GM23338 (cell line): ENCODE data around the gene LDB3. TPM values are rescaled to one million over a fixed set of nuclear protein-coding genes. Genes with fewer than 3 reads are reported as not detected.
A peak's percentile ranks its signal among the peaks of the same experiment; 100 is the strongest.

Source experiments
- ATAC-seq: fragments of 200-7000 bp; cut with Tn5 transposase; 3 replicates; pipeline ENCODE4 v1.9.1; 2020
- DNase-seq: peaks from one replicate; pipeline ENCODE4 v3.0.0-alpha.2; 2015; ENCODE audit warnings: low spot score
- H2AFZ ChIP-seq: fragments of 200-600 bp; sonication (generic); 2 replicates; pipeline ENCODE4 v1.8.0; 2016; ENCODE audit warnings: antibody characterized with exemption, mild to moderate bottlenecking, moderate library complexity
- H3F3A ChIP-seq: fragments of 200-600 bp; sonication (generic); replicated peaks from 2 replicates; pipeline ENCODE4 v1.8.0; 2017; ENCODE audit warnings: antibody characterized with exemption, mixed run types, low read depth
- H3K27ac ChIP-seq: fragments of 200-600 bp; sonication (generic); 2 replicates; pipeline ENCODE4 v1.6.1; 2016; ENCODE audit warnings: low read depth
- H3K27me3 ChIP-seq: fragments of 200-600 bp; sonication (generic); 2 replicates; pipeline ENCODE4 v1.8.0; 2016; ENCODE audit warnings: mild to moderate bottlenecking, mixed run types, moderate library complexity; ENCODE audit not compliant: insufficient read depth
- H3K36me3 ChIP-seq: fragments of 200-600 bp; sonication (generic); 2 replicates; pipeline ENCODE4 v1.8.0; 2016; ENCODE audit warnings: mild to moderate bottlenecking; ENCODE audit not compliant: insufficient read depth
- H3K4me1 ChIP-seq: fragments of 200-600 bp; sonication (generic); 2 replicates; pipeline ENCODE4 v1.8.0; 2016; ENCODE audit warnings: mild to moderate bottlenecking, moderate library complexity; ENCODE audit not compliant: insufficient read depth
- H3K4me2 ChIP-seq: fragments of 200-600 bp; sonication (generic); 2 replicates; pipeline ENCODE4 v1.7.1; 2017; ENCODE audit warnings: mixed run types
- H3K4me3 ChIP-seq: fragments of 200-600 bp; sonication (generic); 2 replicates; pipeline ENCODE4 v1.6.1; 2016; ENCODE audit warnings: mixed run types
- H3K79me2 ChIP-seq: fragments of 200-600 bp; sonication (generic); replicated peaks from 2 replicates; pipeline ENCODE4 v1.8.0; 2017; ENCODE audit warnings: mild to moderate bottlenecking; ENCODE audit not compliant: insufficient read depth
- H3K9me2 ChIP-seq: fragments of 200-600 bp; sonication (generic); 2 replicates; pipeline ENCODE4 v1.8.0; 2017; ENCODE audit not compliant: insufficient read depth
- H4K20me1 ChIP-seq: fragments of 200-600 bp; sonication (generic); replicated peaks from 2 replicates; pipeline ENCODE4 v1.8.0; 2017; ENCODE audit warnings: mild to moderate bottlenecking; ENCODE audit not compliant: insufficient read depth
- H3K27ac Mint-ChIP-seq: 2 replicates; pipeline ENCODE4 v1.8.0; 2020; ENCODE audit warnings: inconsistent platforms, mild to moderate bottlenecking, moderate library complexity, mixed read lengths
- H3K27me3 Mint-ChIP-seq: 3 replicates; pipeline ENCODE4 v1.8.0; 2022; ENCODE audit warnings: low read depth, mild to moderate bottlenecking, moderate library complexity, mixed read lengths, inconsistent platforms; ENCODE audit not compliant: insufficient read depth, poor library complexity
- H3K36me3 Mint-ChIP-seq: 3 replicates; pipeline ENCODE4 v1.8.0; 2021; ENCODE audit warnings: low read depth, mild to moderate bottlenecking, inconsistent platforms, moderate library complexity, mixed read lengths
- H3K4me1 Mint-ChIP-seq: 3 replicates; pipeline ENCODE4 v1.8.0; 2020; ENCODE audit warnings: mild to moderate bottlenecking, inconsistent platforms, mixed read lengths
- H3K4me3 Mint-ChIP-seq: 3 replicates; pipeline ENCODE4 v1.8.0; 2021; ENCODE audit warnings: moderate library complexity, mild to moderate bottlenecking, inconsistent platforms, mixed read lengths
- H3K9me3 Mint-ChIP-seq: 3 replicates; pipeline ENCODE4 v1.8.0; 2020; ENCODE audit warnings: moderate library complexity, mild to moderate bottlenecking, inconsistent platforms, mixed read lengths
- CTCF ChIP-seq, 2 experiments: fragments of 200-600 bp in 1 of 2; sonication (generic) in 1 of 2; conservative IDR thresholded peaks; 2 replicates each; pipeline versions ENCODE4 v1.5.1 to v1.6.1; 2016 to 2017; ENCODE audit warnings: antibody characterized with exemption in 2 of 2, low read depth in 2 of 2, mild to moderate bottlenecking in 2 of 2, moderate library complexity in 1 of 2
- JUNB ChIP-seq: IDR thresholded peaks from one replicate; pipeline ENCODE4 v1.6.1; 2016; ENCODE audit warnings: antibody characterized with exemption; ENCODE audit not compliant: unreplicated experiment
- NANOG ChIP-seq: IDR thresholded peaks from 2 replicates; pipeline ENCODE4 v1.6.1; 2016; ENCODE audit warnings: antibody characterized with exemption, borderline replicate concordance
- ZNF331 ChIP-seq: fragments of 250-450 bp; sonication (Bioruptor Pico); IDR thresholded peaks from 2 replicates; pipeline ENCODE4 v1.5.0; 2020; ENCODE audit warnings: low read depth, mild to moderate bottlenecking, moderate library complexity
- polyA plus RNA-seq: library from polyadenylated mRNA; unstranded; fragments of >200 nt; fragmentation: Nextera tagmentation; extraction: Ambion mirVana; gene quantifications from 2 replicates; pipeline ENCODE4 v1.2.1, GENCODE V29; 2016
- total RNA-seq: library from RNA; depleted of rRNA; stranded (reverse); fragments of >200 nt; shearing (Covaris generic); gene quantifications from 2 replicates; pipeline ENCODE4 v1.2.3, GENCODE V29; 2014
- TF ChIP-seq, protein P1 (sequence below): IDR thresholded peaks from 2 replicates; pipeline ENCODE4 v1.6.1; 2016; ENCODE audit warnings: antibody characterized with exemption
- TF ChIP-seq, protein P2 (sequence below): fragments of 250-450 bp; sonication (Bioruptor Pico); IDR thresholded peaks from 2 replicates; pipeline ENCODE4 v1.5.0; 2020; ENCODE audit warnings: mild to moderate bottlenecking, moderate library complexity
- TF ChIP-seq, protein P3 (sequence below): IDR thresholded peaks from one replicate; pipeline ENCODE4 v1.6.1; 2018; ENCODE audit warnings: antibody characterized with exemption; ENCODE audit not compliant: unreplicated experiment

Gene LDB3
- total and polyA plus RNA-seq, 2 experiments from 2014 or later, result 0.14 to 0.16 TPM

- H3K27ac ChIP-seq, result peak overlapping the region; percentile 92
- Mint-ChIP-seq H3K9me3 (no peaks in the 10 kb centered on the region; the same call in 2 of the 3 replicates), H3K27ac (peak overlapping the region; percentile 95), H3K27me3 (peaks cover 6% of the 10 kb centered on the region), H3K4me1 (peaks cover 39% of the 10 kb centered on the region), H3K4me3 (peak overlapping the region; percentile 84), H3K36me3 (peaks cover 6% of the 10 kb centered on the region; the same call in 1 of the 3 replicates)
- TF ChIP-seq, protein P1, sequence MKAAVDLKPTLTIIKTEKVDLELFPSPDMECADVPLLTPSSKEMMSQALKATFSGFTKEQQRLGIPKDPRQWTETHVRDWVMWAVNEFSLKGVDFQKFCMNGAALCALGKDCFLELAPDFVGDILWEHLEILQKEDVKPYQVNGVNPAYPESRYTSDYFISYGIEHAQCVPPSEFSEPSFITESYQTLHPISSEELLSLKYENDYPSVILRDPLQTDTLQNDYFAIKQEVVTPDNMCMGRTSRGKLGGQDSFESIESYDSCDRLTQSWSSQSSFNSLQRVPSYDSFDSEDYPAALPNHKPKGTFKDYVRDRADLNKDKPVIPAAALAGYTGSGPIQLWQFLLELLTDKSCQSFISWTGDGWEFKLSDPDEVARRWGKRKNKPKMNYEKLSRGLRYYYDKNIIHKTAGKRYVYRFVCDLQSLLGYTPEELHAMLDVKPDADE, result no peak
- TF ChIP-seq ZNF331 (CRISPR knock-in tag), result no peak
- no peak for TF ChIP-seq JUNB
- TF ChIP-seq, protein P2, sequence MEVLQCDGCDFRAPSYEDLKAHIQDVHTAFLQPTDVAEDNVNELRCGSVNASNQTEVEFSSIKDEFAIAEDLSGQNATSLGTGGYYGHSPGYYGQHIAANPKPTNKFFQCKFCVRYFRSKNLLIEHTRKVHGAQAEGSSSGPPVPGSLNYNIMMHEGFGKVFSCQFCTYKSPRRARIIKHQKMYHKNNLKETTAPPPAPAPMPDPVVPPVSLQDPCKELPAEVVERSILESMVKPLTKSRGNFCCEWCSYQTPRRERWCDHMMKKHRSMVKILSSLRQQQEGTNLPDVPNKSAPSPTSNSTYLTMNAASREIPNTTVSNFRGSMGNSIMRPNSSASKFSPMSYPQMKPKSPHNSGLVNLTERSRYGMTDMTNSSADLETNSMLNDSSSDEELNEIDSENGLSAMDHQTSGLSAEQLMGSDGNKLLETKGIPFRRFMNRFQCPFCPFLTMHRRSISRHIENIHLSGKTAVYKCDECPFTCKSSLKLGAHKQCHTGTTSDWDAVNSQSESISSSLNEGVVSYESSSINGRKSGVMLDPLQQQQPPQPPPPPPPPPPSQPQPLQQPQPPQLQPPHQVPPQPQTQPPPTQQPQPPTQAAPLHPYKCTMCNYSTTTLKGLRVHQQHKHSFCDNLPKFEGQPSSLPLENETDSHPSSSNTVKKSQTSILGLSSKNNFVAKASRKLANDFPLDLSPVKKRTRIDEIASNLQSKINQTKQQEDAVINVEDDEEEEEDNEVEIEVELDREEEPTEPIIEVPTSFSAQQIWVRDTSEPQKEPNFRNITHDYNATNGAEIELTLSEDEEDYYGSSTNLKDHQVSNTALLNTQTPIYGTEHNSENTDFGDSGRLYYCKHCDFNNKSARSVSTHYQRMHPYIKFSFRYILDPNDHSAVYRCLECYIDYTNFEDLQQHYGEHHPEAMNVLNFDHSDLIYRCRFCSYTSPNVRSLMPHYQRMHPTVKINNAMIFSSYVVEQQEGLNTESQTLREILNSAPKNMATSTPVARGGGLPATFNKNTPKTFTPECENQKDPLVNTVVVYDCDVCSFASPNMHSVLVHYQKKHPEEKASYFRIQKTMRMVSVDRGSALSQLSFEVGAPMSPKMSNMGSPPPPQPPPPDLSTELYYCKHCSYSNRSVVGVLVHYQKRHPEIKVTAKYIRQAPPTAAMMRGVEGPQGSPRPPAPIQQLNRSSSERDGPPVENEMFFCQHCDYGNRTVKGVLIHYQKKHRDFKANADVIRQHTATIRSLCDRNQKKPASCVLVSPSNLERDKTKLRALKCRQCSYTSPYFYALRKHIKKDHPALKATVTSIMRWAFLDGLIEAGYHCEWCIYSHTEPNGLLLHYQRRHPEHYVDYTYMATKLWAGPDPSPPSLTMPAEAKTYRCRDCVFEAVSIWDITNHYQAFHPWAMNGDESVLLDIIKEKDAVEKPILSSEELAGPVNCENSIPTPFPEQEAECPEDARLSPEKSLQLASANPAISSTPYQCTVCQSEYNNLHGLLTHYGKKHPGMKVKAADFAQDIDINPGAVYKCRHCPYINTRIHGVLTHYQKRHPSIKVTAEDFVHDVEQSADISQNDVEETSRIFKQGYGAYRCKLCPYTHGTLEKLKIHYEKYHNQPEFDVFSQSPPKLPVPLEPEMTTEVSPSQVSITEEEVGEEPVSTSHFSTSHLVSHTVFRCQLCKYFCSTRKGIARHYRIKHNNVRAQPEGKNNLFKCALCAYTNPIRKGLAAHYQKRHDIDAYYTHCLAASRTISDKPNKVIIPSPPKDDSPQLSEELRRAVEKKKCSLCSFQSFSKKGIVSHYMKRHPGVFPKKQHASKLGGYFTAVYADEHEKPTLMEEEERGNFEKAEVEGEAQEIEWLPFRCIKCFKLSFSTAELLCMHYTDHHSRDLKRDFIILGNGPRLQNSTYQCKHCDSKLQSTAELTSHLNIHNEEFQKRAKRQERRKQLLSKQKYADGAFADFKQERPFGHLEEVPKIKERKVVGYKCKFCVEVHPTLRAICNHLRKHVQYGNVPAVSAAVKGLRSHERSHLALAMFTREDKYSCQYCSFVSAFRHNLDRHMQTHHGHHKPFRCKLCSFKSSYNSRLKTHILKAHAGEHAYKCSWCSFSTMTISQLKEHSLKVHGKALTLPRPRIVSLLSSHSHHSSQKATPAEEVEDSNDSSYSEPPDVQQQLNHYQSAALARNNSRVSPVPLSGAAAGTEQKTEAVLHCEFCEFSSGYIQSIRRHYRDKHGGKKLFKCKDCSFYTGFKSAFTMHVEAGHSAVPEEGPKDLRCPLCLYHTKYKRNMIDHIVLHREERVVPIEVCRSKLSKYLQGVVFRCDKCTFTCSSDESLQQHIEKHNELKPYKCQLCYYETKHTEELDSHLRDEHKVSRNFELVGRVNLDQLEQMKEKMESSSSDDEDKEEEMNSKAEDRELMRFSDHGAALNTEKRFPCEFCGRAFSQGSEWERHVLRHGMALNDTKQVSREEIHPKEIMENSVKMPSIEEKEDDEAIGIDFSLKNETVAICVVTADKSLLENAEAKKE (CRISPR knock-in tag), result no peak
- TF ChIP-seq CTCF (conservative IDR thresholded peaks at IDR 0.05; ENCODE audit: low read depth in 2 of 2), result no peak
- no peak for TF ChIP-seq NANOG
- TF ChIP-seq, protein P3, sequence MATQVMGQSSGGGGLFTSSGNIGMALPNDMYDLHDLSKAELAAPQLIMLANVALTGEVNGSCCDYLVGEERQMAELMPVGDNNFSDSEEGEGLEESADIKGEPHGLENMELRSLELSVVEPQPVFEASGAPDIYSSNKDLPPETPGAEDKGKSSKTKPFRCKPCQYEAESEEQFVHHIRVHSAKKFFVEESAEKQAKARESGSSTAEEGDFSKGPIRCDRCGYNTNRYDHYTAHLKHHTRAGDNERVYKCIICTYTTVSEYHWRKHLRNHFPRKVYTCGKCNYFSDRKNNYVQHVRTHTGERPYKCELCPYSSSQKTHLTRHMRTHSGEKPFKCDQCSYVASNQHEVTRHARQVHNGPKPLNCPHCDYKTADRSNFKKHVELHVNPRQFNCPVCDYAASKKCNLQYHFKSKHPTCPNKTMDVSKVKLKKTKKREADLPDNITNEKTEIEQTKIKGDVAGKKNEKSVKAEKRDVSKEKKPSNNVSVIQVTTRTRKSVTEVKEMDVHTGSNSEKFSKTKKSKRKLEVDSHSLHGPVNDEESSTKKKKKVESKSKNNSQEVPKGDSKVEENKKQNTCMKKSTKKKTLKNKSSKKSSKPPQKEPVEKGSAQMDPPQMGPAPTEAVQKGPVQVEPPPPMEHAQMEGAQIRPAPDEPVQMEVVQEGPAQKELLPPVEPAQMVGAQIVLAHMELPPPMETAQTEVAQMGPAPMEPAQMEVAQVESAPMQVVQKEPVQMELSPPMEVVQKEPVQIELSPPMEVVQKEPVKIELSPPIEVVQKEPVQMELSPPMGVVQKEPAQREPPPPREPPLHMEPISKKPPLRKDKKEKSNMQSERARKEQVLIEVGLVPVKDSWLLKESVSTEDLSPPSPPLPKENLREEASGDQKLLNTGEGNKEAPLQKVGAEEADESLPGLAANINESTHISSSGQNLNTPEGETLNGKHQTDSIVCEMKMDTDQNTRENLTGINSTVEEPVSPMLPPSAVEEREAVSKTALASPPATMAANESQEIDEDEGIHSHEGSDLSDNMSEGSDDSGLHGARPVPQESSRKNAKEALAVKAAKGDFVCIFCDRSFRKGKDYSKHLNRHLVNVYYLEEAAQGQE, result no peak
- H3K27me3 ChIP-seq, result no peaks in the 10 kb centered on the region
- peak overlapping the region; percentile 78 for H3K4me2 ChIP-seq
- peak overlapping the region; percentile 75 for H3K4me3 ChIP-seq
- no peaks in the 10 kb centered on the region for H3K36me3 ChIP-seq
- peaks cover 40% of the 10 kb centered on the region for H3K4me1 ChIP-seq
- peaks cover 65% of the 10 kb centered on the region for H3K79me2 ChIP-seq
- H3K9me2 ChIP-seq, result no peaks in the 10 kb centered on the region
- H3F3A ChIP-seq, result peaks cover 11% of the 10 kb centered on the region
- ATAC-seq, result no peak
- H4K20me1 ChIP-seq, result peaks cover 6% of the 10 kb centered on the region
- DNase-seq, result no peak
- no peak overlapping the region for H2AFZ ChIP-seq
These were observed 87.1 kb downstream of the LDB3 start for GRCh38 chr10:86755454-86755739.
